ENCODE measurements around the gene SERINC5.
A peak's percentile ranks its signal among the peaks of the same experiment; 100 is the strongest.
"Not testable (repeated sequence)": the region's sequence is repeated elsewhere in the genome, so short reads cannot be mapped to it uniquely, and the experiment has no call there.

The SERINC5 gene

GRCh38 chr5:80136798-80137197 lies 119.0 kb downstream of the SERINC5 start:
- DNase-seq (ENCODE audit: low spot score) = not testable (repeated sequence)

DNA sequence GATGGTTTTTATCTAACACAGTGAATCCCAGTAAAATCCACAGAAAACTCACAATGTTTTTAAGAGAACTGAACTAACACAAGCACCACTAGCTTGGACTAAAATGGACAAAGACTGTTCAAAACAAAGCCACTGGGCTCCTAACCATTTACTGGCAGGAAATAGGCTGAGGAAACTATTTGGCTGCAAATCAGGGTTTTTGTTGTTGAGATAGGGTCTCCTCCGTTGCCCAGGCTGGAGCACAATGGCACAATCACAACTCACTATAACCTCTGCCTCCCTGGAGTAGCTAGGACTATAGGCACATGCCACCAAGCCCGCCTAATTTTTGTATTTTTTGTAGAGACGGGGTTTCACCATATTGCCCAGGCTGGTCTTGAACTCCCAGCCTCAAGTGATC lies 121.0 kb downstream of the SERINC5 start:
- DNase-seq (ENCODE audit: low spot score) = no peak

- DNase-seq (ENCODE audit: low spot score) = no peak
Observed at GRCh38 chr5:80129146-80129545, 126.7 kb downstream of the SERINC5 start.

DNA sequence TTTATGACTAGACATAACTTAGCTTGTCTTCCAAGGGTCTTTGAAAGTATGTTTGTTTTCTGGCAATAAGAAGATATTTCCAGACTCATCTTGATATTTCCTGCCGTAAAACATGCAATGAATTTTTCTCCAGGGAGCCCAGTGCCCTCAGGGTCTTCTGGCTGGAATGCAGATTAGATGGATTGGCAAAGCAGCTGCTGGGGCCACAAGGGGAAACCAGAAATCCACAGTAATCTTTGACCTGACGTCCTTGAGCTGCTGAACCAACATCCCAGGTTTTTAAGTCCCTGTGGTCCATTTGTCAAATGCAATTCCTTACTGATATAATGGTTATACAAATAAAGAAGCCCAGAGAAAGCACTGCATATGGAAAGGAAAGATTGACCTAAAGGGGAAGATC lies 127.7 kb downstream of the SERINC5 start:
- no peak for DNase-seq (ENCODE audit: low spot score)

GRCh38 chr5:80127116-80127552 lies 128.7 kb downstream of the SERINC5 start:
- no peak for DNase-seq (ENCODE audit: low spot score)

DNA sequence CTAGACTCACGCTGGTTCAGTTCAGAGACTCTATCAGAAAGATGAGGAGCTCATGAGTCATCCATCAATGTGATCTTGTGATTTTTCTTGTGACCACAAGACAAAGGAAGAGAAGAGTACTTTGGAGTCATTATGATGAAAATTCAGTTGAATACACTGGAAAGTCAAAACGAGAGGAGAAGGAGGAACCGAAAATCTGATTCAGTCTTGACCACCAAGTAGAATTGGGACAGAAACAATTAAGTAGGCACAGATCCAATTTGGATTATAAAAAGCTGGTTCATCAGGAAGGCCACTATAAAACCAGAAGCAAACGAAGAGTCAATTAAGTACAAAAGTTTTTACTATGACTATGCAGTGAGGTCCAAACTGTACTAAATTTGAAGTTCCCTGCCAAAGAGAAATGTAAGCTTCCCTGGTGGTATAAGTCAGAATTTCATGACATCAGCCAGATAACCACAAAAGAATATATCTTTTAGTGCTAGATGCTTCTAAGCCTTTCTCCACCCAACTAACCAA lies 129.8 kb downstream of the SERINC5 start:
- DNase-seq (ENCODE audit: low spot score) = peak; percentile 34

DNA sequence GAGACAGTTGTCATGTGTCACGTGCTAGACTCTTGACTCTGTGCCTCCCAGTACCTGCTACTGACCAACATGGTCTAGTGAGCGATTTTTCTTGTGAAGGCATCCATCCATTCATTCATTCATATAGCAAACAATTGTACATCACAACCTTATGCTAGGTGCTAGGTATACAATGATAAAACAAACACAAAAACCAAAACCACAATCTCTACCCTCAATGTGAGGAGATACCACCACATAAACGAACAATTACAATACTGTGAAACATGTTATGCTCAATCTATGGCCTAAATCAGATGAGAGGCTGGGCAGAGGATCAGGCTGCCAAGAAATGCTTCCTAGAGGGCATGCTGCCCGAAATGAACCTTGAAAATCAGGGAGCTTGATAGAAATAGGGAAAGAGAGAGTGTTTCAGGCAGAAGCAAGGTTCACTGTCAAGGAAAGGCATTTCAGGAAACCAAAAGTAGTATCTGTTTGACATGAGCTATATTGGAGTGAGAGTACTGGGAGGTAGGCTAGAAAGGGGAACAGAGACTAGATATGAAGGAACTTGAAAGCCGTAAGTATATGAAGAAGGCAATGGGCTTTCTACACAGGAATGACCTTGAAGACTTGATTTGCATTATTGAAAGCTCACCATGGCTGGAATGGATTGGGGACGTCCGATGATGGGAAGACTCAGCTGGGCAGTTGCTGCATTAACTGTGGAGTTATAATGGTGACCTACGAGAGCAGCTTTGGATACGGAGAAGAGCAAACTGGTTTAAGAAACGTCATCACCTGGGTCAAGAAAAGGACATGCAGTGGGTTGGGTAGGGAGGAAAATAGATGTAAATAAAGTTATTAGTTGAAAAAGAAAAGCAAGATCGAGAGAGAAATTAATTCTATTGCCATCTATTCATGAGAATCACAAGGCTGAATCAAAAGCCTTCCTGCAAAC lies 130.6 kb downstream of the SERINC5 start:
- no peak for DNase-seq (ENCODE audit: low spot score)

DNA sequence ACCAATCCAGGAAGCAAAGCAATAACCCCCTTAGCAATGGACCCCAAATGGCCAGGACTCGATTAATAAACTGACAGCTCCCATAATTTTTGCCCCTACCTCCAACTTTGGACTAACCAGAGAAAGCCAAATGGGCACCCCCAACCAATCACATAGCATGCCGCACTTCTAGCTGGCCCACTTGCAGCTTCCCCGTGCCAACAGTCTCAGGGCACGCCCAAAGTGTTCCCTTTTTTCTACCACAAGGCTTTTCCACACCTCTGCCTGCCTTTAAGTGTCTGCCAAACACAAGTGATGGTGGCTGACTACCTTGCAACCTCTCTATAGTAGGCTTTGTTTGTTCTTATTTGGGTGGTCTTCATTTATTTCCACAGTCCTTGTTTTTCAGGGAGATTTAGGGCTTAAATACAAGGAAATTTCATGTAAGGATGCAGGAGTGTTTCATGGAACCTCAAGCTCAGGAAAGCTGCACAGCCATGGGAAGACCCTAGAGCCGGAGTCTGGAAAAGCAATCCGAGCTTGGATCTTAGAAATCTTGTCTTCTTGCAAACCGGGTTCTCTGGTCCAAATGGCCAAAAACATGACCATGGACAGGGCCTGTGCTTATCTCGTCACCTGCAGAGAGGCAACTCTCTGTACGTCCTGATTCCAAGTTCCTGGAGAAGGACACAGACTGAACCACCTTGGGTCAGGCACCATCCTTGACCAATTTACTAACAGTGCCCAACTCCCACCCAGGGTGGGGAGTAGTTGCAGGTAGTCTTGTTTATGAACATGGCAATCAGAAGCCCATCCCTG lies 131.5 kb downstream of the SERINC5 start:
- DNase-seq (ENCODE audit: low spot score) = no peak

GRCh38 chr5:80122579-80122978 lies 133.3 kb downstream of the SERINC5 start:
- peak; percentile 44 for DNase-seq (ENCODE audit: low spot score)

DNA sequence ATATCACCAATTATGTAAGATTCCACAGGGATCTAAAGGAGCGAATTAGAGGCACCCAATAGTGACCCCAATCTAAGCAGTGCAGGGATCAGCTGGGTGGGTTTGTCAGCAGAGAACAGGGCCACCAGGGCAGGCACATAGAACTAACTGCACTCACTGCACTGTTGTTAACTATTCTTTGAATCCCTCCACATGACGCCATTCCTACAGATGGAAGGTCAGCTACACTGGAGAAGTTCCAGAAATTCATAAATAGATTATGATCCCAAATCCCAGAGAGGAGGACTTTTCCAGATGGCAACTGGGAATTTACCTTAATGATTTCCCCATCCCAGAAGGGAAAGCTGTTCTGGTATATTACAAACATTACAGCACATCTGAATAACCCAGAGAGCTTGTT lies 136.5 kb downstream of the SERINC5 start:
- DNase-seq (ENCODE audit: low spot score) = no peak

DNA sequence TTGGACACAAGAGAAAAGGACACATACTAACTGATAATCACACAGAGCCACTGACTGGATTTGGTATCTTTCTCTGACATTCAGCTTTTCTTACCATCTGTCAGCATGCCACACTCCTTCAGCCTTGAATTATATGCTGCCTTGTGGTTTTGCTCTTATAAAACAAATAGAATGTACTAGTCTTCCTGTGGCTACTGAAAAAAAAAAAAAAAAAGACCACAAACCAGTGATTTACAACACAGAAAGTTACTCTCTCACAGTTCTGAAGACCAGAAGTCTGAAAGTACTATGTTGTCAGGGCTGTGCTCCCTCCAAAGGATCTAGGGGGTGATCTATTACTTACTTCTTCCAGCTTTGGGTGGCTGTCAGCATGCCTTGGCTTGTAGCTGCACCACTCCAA lies 138.4 kb downstream of the SERINC5 start:
- no peak for DNase-seq (ENCODE audit: low spot score)

- no peak for DNase-seq (ENCODE audit: low spot score)
Observed at GRCh38 chr5:80116465-80116864, 139.4 kb downstream of the SERINC5 start.

DNA sequence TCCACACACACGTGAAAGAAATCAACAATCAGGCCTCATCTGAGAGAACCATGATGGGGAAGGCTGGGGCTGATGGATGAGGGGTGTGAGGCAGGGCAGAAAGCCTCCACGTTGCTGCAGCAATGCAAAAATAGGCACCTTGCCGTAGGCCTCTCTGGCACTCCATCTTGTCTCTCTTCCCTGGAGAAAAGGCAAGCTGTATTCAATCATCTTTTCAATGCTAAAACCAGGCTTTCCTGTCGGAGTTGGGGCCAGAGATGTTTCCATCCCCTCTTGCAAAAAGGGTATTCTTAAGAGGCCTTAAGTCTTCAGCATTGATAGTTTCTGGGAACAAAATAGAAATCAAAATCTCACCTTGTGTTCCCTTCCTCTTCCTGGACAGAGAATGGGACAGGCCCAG lies 139.8 kb downstream of the SERINC5 start:
- no peak for DNase-seq (ENCODE audit: low spot score)

DNA sequence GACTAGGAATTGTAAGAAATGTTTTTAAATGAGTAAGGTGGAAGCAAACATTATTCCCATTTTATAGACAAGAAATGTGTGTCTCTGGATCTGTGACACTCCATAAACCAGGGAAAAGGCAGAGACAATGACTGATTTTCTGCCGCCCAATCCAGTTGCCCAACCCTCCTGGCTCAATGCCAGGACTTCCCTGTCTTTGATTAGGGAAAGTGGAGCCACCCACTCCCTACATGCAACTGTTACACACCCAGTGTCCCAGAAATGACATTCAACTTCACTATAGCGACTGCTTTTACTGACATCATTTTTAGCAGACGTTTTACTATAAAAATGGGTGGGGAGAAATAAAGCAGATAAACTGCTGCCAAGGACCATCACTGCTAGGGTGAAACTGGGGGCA lies 141.0 kb downstream of the SERINC5 start:
- DNase-seq (ENCODE audit: low spot score) = no peak

DNA sequence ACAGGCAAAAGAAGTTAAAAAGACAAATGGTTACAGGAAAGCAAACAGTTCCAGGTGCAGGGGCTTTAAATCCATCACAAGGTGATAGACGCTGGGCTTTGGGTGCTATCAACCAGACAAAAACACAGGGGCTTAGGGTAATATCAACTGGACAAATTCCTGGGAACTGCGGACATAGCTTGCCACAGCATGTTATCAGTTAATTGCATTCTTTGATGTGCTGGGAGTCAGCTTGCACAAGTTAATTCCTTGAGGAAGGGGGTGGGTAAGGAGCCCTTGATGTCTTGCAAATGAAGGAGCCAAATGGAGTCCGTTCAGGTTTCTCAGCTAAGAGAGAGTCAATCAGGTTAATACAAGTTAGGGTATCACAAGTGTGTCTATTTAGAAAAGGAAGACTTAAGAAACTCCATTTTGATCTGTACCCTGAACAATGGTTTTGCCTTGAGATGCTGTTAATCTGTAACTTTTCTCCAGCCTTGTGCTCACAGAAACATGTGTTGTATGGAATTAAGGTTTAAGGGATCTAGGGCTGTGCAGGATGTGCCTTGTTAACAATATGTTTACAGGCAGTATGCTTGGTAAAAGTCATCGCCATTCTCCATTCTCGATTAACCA lies 144.4 kb downstream of the SERINC5 start:
- not testable (repeated sequence) for DNase-seq (ENCODE audit: low spot score)

DNA sequence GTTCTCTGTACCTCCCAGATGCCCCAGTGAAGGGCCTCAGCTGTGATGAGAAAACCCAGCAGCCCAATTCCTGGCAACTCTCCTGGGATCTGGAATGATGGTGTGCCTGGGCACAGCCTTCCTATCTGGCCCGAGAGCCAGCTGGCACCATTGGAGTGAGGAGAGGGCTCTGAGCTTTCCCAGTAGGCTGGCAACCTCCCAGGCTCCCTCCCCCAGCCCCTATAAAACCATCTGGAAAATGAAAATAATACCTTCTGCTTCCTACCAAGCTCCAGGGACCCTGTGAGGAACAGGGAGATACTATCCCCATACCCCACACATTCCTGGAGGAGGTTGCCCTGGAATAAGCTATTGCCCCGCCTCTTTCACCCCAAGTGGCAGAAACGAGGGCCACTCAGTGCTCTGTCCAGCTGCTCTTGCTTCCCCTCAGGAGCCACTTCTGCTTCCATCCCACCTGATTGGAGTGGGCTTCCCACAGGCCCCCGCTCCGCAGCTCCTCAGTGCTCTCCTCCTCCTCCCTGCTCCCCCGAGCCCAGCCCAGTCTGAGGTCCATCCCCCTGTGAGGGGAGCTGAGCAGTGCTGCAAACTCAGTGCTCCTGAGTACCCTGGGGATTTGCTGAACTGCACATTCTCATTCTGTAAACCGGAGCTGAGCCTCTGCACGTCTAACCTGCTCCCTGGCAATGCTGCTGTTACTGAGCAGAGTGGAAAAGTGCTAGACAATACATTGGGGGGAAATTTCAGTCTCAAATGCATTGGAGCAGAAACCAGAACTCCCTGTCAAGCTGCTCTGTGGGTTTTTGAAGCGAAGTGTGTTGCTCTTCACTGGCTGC lies 146.0 kb downstream of the SERINC5 start:
- DNase-seq (ENCODE audit: low spot score) = no peak

DNA sequence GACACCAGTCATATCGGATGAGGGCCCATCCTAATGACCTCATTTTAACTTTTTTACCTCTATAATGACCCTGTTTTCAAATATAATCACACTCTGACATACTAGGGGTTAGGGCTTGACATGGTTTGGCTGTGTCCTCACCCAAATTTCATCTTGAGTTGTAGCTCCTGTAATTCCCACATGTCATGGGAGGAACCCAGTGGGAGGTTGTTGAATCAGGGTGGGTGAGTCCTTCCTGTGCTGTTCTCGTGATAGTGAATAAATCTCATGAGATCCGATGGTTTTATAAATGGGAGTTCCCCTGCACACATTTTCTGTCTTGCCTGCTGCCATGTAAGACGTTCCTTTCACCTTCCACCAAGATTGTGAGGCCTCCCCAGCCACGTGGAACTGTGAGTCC lies 148.9 kb downstream of the SERINC5 start:
- no peak for DNase-seq (ENCODE audit: low spot score)

DNA sequence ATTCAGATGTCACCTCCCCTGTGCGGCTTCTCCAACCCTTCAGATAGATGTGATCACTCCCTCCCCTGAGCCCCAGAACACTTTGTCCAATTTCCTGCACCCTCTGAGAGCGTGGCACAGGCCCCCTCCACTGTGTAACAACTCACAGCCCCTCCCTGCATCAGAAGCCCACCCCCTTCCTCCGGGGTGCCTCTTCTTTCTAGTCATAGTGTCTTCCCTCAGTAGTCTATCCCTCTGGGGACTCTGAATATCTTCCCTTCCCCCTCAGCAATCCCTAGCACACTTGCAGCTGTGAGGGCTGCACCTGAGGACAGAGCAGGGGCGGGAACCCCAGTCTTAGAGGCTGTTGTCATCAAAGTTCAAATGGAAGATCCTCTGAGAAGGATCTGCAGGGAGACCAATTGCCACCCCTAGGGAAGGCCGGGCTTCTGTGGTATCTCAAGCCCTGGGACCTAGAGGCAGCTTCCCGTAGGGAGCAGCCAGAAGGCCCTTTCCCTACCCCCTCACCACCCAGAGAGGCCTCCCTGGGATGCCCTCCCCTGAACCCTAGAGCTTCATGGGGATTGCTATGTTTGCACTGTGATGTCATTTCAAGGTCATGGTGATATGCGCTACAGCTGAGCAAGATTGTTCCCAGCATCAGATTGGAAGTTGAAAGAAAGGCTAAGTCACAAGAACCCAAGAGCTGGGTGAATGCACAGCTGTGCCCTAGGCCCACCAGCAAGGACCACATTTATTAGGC lies 150.0 kb downstream of the SERINC5 start:
- DNase-seq (ENCODE audit: low spot score) = no peak

DNA sequence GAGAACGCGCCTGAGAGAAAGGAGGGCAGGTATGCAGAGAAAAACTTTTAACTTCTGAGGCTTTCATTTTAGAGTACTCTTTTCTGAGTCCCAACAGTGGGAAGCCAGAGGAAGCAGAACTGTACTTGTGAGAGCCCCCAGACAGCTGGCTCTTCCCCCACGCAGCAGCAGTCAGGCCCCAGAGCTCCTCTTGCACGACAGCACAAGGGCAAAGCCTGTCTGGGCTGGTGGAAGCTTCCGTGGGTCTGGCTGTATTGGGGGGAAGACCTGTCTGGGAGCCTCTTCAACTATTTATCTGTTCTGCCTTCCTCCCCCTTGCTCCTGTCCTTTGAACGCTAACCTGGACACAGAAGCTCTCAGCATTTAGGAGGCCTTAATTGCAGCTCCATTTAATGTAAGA lies 152.5 kb downstream of the SERINC5 start:
- DNase-seq (ENCODE audit: low spot score) = no peak

- no peak for DNase-seq (ENCODE audit: low spot score)
Observed at GRCh38 chr5:80101993-80102392, 153.9 kb downstream of the SERINC5 start.

DNA sequence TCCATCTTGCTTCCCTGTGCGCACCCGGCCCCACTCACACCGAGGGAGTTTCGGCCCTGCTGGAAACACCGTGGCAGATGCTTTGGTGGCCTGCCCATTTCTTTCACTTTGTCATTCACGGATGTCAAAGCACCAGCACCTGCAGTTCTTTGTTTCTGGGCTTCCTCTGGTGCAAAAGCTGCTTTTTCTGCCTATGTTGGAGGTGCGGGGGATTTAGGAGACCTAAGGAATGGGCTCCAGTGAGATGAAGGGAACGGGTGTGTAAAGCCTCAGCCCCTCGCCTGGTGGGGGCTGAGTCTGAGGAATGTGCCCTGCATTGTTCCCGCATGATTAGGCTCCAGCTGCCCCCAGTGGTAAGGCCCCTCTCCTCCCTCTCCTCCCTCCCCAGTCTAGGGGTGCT lies 158.4 kb downstream of the SERINC5 start:
- no peak for DNase-seq (ENCODE audit: low spot score)
